Smooth muscle cell of trachea (primary cell): ENCODE data around the gene TRANK1. TPM values are rescaled to one million over a fixed set of nuclear protein-coding genes. Genes with fewer than 3 reads are reported as not detected.

Experiments
- total RNA-seq: library from RNA; depleted of rRNA; stranded (reverse); fragments of >200 nt; gene quantifications from 2 replicates; pipeline ENCODE4 v1.2.1, GENCODE V29; 2014

Gene TRANK1
- total RNA-seq, result 12.1 and 20.2 TPM in 2 replicates

GRCh38 chr3:36944641-36945270 is at the start of gene TRANK1:
Gene TRANK1 (minus strand): TSS chr3:36945054. CDS start chr3:36944809, 245 bp downstream.

GRCh38 chr3:36993326-36994283 is 48.8 kb upstream of the TRANK1 start, which contains the start of gene MLH1:
Gene MLH1 (plus strand): TSS chr3:36993518. CDS start chr3:36993548, 30 bp downstream.

DNA sequence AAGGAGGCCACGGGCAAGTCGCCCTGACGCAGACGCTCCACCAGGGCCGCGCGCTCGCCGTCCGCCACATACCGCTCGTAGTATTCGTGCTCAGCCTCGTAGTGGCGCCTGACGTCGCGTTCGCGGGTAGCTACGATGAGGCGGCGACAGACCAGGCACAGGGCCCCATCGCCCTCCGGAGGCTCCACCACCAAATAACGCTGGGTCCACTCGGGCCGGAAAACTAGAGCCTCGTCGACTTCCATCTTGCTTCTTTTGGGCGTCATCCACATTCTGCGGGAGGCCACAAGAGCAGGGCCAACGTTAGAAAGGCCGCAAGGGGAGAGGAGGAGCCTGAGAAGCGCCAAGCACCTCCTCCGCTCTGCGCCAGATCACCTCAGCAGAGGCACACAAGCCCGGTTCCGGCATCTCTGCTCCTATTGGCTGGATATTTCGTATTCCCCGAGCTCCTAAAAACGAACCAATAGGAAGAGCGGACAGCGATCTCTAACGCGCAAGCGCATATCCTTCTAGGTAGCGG is 48.0 kb upstream of the TRANK1 start, which contains the start of gene EPM2AIP1:
TSS of gene EPM2AIP1 (minus strand) at position 326 of the 520 bp plus-strand sequence. CDS start at position 272, 54 bp downstream.

Other genes starting within 250 kb of the TRANK1 start
- not detected in 2 replicates for gene DCLK3, start 180.5 kb downstream of the TRANK1 start, total RNA-seq
- gene EPM2AIP1, start 48.1 kb upstream of the TRANK1 start, total RNA-seq, result 15.5 and 28.7 TPM in 2 replicates
- 46.8 and 65.7 TPM in 2 replicates for gene MLH1, start 48.5 kb upstream of the TRANK1 start, total RNA-seq
- 71.6 and 103 TPM in 2 replicates for gene LRRFIP2, start 229.5 kb upstream of the TRANK1 start, total RNA-seq